NOMO-1 treated with DMSO at 0.1 percent for 48 hours (cell line): Measurements from ENCODE around the gene RPS6KA3.
"Not testable (repeated sequence)": the region's sequence is repeated elsewhere in the genome, so short reads cannot be mapped to it uniquely, and the experiment has no call there.

Experiments used
- DNase-seq: peaks from one replicate; lab custom pipeline; 2025; ENCODE audit not compliant: unreplicated experiment; lab: John Stamatoyannopoulos, UW

Gene RPS6KA3

DNA sequence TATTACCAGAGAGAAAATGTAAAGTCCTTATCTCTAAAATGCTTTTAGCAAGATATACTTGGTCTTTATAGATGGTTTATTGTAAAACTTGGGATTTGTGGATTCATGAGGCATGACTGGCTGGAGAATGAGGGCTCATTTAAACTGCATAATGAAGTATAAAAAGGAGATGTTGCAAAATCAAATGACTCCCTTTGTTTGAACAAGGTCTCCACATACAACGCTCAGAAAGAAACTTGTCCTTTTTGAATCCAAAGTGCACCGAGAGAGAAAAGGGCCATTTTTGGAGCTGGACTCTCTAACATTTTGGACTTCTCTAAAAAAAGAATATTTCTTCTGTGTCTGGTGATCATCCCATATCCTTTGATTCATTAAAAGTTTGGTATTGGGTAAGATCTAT, 117.4 kb downstream of the RPS6KA3 start:
- DNase-seq: no peak

DNA sequence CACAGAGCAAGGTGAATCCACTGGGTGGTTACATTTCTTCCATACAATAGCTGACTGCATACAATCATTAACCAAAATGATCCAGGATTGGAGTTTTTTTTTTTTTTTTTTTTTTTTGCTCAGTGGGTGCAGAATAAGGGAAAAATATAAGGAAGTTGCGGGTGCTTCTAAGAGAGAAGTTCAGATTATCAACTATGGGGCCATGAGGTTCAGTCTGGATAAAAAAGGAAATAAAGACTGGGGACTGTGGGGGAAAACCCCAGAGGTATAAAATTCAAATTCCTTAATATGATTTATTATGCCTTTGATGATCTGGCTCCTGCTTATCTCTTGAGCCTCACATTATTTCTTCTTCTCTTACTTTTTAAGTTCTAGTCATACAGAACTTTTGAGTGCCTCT, 119.1 kb downstream of the RPS6KA3 start:
- DNase-seq: peak; percentile 15

DNA sequence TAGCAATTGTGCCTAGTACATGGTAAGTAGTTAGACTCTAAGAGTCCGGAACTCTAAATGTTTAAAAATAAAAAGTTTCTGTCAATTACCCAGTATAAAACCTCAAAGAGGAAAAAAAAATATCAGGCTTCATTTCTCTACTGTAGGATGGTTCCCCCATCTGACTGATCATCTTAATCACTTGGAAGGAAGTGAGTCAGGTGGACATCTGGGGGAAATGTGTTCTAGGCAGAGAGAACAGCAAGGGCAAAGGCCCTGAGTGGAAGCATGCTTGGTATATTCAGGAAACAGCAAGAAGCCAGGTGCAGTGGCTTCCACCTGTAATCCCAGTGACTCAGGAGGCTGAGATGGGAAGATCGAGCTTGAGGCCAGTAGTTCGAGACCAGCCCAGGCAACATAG, 122.2 kb downstream of the RPS6KA3 start:
- peak; percentile 32 for DNase-seq

DNA sequence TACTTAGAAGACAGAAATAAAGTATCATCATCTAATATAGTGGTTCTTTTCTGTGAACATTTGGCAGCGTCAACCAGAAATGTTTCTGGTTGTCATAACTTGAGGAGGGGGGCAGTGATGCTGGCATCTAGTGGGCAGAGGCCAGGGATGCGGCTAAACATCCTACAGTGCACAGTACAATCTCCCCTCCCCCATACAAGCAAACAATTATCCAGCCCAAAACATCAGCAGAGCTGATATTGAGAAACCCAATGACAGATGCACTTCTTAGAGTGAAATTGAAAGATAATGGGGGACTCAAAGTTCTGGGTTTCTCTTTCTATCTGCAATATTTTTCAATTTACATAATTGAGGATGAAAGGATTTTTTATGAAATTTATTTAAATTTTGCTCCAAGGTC, 123.1 kb downstream of the RPS6KA3 start:
- no peak for DNase-seq

DNA sequence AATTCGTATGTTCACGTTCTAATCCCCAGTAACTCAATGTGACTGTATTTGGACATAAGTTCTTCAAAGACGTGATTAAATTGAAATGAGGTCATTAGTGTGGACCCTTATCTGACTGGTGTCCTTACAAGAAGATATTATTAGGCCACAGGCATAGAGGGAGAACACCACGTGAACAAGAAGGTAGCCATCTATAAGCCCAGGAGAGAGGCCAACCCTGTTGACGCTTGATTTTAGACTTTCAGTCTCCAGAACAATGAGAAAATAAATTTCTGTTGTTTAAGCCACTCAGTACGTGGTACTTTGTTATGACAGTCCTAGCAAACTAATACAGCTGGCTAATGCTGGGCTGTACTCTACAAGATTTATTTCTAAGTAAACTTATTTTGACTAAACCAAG, 123.6 kb downstream of the RPS6KA3 start:
- DNase-seq: no peak

DNA sequence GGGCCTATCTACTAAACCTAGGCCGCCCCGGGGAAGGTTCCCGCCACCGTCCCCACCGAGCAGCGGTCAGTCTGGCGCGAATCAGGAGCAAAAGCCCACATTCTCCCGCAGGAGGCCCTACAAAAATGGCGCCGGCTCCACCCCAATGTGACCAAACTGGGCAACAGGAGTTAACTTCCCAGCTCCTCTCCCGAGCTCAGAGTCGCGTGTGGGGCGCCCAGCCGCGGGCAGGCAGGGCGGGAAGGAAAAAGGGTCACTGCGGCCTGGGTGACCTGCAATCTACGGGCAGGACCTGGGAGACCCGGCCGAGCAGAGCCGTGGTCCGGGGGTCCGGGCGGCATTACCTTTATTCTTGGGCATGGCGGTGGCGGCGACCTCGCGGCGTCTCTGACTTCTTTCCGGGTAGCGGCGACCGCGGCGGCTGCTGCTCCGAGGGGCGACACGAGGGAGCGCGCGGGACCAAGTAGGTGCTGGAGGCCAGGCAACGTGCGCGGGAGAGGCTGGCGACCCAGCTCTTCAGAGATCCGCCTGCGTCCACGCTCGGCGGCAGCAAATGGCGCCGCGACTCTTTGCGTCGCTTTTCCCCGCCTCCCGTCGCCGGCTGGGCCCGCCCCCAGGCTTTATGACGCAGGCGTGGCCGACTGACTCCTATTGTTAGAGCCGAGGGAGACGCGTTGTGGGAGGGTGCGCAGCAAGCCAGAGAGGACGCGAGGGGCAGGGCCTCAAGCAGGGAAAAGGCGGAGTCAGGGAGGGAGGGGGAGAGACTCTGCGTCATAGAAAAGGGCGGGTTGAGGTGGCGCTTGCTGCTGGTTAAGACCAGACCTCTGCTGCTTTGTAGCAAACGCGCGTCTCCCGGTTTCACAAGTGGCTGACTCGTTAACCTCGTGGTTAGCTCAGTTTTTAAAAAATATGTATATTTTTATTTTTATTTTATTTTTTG, 125.2 kb downstream of the RPS6KA3 start, which contains the start of gene EIF1AX:
EIF1AX (minus strand) TSS at position 558 of the 940 bp plus-strand sequence; CDS start at position 360, 198 bp downstream.
- DNase-seq: peak; percentile 99

DNA sequence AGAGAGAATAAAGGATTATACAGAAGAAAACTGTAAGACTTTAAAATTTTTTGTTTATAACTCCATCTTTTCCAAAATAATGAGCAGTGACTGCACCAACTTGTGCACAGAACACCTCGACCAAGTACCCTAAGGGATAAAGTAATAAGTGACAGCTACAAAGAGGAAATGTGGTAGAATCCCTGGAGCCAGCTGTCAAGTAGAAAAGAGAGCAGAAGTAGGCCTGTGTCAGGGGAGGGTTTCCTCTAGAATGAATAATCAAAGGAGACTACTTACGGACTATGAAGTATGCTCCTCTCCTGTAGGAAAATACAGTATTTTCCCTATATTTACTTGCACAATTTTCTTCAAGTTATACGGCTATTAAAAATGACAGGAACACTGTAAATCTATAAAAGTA, 126.3 kb downstream of the RPS6KA3 start:
- peak; percentile 53 for DNase-seq

DNA sequence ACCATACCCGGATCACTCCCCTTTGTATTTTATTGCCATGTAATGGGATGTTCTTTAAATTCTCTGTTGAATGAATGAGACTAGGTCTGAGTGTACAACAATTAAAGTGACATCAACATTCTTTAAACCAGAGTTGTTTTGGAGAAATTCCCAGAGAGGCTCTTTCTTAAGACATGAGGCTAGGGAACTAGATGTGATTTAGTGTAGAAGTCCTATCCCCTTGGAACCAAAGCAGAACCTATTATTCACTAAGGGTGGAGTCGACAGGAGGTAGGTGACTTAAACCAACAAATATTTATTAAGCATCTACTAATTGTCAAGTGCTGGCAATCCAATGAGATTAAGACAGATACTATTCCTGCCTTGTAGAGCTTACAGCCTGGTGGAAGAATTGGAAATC, 126.7 kb downstream of the RPS6KA3 start:
- DNase-seq: no peak

DNA sequence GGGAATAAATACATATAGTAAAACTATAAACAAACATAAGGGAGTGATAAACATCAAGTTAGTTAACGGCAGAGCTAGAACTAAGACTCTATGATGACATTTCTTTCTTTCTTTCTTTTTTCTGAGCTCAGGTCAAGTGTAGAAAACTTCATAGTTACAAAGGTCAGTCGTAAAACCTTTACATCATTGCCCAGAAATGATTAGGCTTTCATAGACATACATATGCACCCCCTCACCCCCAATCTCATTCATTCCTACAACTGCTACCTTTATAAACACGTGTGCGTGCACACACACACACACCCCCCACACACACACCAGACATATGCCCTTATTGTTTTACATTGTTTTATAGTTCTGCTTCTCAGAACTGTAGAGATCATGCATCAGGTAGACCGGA, 130.8 kb downstream of the RPS6KA3 start:
- no peak for DNase-seq

DNA sequence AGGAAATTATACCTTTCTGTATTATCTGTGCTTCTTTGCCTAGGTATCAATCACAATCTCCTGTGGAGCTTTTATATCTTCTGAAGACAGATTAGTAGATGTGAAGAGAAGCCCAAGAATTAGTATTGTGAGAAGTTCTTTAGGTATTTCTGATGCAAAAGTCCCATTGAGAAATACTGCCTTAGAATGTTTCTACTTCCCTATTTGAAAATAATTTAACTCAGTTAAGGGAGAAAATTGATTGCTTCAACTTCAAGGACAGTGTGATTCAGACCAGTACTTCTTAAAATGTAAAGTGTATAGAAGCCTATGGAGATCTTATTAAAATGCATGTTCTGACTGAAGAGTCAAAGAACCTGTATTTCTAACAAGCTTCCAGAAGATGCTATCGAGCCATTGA, 134.0 kb downstream of the RPS6KA3 start:
- peak; percentile 92 for DNase-seq

DNA sequence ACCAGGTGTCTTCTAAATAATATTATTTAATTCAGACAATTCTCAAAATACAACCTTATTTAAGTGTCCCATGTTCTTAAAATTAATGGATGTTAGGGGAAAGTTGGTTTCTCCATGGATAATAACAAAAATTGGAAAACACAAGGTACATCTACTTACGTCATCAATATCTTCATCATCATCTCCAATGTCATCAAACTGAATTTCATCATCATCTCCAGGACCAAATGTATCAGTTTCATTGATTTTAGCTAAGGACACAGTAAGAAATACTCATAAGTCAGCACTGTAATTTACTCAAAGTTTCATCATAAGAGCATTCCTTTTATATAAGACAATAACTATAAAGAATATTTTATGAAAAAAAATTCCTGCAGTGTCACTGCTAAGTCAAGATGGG, 136.4 kb downstream of the RPS6KA3 start:
- no peak for DNase-seq

DNA sequence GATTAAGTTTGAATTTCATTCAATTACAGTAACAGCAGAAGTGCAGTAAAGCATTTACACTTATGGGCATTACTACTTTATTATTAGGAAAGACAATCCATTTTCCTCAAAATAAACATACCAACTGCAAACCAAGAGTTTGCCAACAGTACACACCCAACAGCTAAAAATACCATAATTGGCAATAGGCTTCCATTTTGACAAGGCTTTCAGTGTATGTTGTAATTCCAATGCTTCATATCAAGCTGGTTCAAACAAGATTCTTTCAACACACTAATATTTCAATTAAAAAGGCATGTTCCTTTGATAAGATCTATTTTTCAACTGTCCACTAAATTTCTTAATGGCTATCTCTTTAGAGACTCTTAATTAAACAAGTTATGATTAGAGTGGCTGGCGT, 137.2 kb downstream of the RPS6KA3 start:
- no peak for DNase-seq

DNA sequence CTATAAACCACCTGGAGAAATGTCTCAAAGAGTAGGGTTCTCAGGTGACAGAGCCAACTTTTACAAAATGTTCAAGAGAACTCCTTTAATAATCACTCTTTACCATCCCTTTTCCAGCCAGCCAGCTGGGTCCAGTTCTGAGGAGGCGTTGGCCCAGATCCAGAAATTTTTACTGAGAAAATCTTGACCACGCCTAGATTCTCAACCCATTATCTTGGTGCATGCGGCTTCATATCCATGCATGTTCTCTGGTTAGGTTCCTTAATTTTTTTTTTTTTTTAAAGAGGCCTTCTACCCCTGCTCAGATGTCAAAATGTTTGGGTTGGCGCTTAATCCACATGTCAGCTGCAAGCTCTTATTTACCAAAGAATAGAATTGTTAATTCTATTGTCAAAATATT, 138.0 kb downstream of the RPS6KA3 start:
- no peak for DNase-seq

DNA sequence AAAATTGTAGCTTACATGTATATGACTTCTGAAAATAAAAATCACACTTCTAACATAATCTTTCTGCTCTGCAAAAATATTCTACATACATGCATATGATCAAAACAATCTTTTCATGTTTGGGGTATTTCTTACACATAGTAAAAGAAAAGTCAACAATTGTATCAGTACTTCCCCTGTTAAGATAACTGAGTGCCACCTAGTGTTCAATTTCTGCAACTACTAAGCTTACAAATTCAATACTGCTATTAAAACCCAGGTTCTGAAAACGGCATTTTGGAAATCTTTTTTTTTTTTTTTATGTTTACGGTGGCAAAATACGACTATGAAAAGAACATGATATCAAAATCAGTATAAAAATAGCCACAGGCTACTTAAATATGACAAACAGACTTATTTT, 139.3 kb downstream of the RPS6KA3 start:
- not testable (repeated sequence) for DNase-seq

DNA sequence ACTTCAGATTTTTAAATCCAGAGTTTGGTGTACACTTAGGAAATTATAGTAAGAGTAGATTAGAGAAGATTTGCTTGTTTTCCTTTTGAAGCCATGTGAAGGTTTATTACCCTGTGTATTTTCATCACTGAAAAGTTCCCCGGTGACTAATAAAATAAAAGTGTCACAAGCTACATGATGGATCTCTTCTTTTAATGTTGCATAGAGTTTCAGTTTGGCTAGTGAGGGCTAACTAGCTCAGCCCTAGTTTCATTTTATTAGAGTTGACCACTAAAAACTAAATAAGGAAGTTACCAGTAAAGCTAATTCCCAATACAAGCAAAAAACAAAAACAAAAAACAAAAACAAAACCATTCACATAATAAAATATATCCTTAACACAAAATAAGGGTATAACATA, 139.9 kb downstream of the RPS6KA3 start:
- DNase-seq: not testable (repeated sequence)

DNA sequence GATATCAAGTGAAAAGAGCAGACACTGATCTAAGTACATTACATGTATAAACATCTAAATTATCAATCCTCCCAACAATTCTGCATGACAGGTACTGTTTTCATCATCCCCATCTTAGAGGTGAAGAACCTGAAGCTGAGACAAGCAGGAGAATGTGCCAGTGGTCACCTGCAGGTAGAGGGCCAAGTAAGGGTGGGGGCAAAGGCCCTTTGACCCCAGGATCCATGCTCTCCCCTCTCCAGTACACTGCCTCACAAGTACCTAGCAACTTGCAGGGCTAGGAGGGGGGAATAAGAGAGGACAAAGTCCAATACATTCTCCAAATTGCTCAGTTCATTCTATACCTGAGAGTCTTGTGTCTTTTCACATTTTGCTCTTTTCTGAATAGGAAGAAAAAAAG, 141.7 kb downstream of the RPS6KA3 start:
- no peak for DNase-seq

DNA sequence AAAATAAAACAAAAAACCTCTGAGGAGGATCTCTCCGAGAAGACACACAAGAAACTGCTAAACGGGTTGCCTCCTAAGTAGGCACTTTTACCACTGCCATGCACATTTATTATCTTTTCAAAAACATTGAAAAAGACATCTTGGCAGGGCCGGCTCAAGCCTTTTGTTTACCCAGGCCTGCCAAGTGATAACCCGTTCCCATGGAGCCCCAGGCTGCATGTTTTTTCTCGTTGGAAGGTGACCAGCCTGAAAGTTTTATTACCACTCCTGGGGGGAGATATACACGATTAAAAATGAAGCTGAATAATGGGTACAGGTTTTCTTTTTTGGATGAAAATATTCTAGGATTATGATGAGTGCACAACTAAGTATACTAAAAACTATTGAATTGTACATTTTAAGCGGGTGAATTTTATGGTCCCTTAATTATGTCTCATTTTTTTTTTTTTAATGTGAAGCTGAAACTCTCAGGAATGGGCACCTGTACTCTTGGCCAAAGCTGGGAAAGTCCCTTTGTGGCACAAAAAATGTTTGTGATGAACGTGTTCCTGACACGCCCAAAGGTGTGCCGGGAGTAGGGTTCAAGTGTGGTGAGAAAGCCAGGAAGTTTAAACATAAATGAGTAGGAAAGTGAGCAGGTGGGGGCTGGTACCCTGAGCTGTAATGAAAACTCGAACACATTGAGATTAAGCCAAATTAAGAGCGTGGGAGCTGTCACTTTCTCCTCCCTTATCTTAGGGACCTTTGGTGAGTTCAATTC, 148.5 kb downstream of the RPS6KA3 start:
- DNase-seq: no peak

DNA sequence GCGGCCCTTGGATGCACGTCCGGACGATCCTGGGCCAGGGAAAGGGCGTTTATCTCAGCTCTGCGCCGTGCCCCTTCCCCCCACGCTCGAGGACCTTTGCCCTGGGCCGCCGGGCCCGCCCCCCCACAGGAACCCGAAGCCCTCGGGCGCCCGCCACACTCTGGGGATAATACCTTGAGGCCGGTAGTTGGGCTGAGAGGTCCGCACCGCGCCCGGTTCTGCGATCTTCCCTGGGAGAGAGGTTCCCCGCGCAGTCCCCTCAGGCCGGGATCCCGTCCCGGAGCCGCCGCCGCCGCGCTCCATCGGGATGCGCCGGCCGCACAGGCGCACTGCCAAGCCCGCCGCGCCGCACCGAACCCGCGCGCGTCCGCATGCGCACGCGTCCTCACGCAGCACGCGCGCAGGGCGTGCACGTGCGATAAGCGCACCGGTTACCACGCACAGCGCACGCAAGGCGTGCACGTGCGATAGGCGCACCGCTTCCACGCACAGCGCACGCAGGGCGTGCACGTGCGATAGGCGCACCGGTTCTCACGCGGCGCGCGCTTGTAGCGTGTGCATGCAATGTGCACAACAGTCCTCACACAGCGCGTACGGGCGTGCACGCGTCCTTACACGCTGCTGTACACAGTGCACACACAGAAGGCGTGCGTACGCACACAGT, 150.0 kb downstream of the RPS6KA3 start, which contains the start of gene MAP7D2:
MAP7D2 (minus strand) TSS at position 331 of the 664 bp plus-strand sequence; CDS start at position 303, 28 bp downstream.
- DNase-seq: no peak

DNA sequence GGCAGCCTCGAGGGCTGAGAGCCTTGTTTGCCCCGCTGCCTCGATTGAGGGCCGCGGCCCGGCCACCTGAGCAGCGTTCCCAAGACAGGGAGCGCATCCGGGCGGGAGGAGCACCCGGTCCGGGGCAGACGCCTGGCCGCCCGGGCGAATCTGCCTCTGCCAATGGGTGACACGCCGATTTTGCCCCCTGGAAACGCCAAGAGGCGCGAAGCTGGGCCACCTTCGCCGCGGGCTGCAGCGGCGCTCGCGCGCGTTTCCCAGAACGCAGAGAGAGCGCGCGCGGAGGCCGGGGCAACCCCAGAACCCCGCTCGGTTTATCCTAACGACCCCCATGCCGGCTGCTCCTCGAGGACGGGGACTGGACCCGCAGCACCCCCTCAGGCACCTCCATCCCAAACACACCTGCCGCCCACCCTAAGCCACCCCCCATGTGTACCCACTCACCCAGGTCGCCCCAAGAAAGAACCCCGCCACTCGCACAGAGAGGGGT, 150.6 kb downstream of the RPS6KA3 start:
- no peak for DNase-seq

DNA sequence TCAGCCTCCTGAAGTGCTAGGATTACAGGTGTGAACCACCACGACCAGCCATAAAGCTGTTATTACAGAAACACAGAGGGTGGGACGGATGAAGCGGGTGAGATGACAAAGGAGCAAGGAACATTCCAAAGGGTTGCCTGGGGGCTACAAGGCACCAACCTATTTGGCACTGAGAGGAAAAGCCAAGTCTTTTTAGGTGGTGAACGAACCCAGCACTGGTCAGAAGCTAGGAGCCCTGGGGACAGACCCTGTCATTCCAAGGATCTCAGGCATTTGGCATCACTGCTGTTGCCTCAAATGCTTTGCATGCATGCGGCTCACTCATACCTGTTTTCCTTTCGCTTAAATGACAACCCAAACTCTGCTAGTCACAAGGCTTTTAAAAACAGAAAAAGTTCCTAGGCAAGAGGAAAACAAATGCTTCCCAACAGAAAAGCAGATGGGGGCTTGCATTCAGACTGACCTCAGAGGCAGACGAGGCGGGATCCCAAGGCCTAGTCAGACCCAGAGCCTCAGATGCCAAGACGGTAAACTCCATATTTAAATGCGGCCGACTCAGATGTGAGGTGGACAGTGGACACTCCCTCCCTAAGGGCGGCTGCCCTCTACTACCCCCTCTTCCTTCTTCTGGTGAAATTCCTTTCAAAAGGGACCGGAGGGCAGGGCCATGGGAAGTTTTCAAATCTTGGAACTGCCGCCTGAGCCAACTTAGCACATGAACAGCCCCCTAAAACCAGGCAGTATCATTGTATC, 154.5 kb downstream of the RPS6KA3 start:
- DNase-seq: no peak
